ENCODE data around the gene CHEK2. TPM values are rescaled to one million over a fixed set of nuclear protein-coding genes. Genes with fewer than 3 reads are reported as not detected.
A peak's percentile ranks its signal among the peaks of the same experiment; 100 is the strongest.

The CHEK2 gene
- polyA plus RNA-seq (2012; ENCODE audit: low read depth, missing spikeins), result 8.7 TPM

DNA sequence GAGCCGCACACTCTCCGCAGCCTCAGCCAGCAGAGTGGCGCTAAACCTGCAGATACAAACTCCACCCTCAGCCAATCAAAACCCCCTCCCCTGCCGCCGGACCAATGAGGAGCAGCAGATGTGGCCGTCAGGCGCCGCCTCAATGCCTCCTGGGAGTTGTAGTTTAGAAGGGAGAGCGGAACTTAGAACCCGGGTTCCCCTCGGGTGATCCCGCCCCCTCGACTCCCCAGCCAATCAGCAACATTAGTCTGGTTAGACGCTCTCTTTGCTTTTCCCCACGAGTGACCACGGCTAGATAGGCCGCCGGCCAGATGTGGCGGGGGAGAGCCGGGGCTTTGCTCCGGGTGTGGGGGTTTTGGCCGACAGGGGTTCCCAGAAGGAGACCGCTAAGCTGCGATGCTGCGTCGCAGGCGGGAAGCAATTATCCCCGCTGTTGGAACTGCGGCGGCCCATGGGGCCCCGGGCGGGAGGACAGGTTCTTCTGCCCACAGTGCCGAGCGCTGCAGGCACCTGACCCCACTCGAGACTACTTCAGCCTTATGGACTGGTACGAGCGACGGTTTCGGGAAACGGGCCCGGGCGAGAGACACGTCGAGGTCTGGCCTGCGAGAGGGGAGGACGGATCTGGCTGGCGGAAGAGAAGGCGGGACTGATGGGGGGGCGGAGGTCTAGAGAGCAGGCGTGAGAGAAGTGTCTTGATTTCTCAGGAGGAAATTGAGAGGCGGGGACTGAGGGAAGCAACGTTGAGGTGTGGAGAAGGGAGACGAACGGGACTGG is at the start of gene CHEK2, which contains the start of gene HSCB:
Gene CHEK2, minus strand, starts transcription at position 36 of the 777 bp plus-strand sequence. CDS start 7,099 bp downstream, outside the sequence.
Gene HSCB, plus strand, starts transcription at position 255 of the 777 bp plus-strand sequence. Its CDS starts 57 bp downstream, at position 312.
- FAIRE-seq (peak; percentile 97), DNase-seq (ENCODE audit: insufficient read length, low spot score) (peak; percentile 86)
- TF ChIP-seq TAF1 (IDR thresholded peaks at IDR 0.05; ENCODE audit: low read depth, low read length) (peak; percentile 68; the same call in 1 of the 2 replicates), POLR2AphosphoS5 (IDR thresholded peaks at IDR 0.05; ENCODE audit: low read depth, low read length) (peak; percentile 87), PAX5 (IDR thresholded peaks at IDR 0.05; ENCODE audit: insufficient read depth, low read length, severe bottlenecking) (peak; percentile 50), POLR2A (IDR thresholded peaks at IDR 0.05; ENCODE audit: low read depth, low read length) (peak; percentile 87), SPI1 (IDR thresholded peaks at IDR 0.05; ENCODE audit: low read depth, low read length) (peak; percentile 39; the same call in 1 of the 2 replicates), POU2F2 (IDR thresholded peaks at IDR 0.05; ENCODE audit: low read depth, low read length) (0 out of 2 replicates have a peak, but pooled peaks have one; percentile 41)

GRCh38 chr22:28791124-28791523 is 49.5 kb upstream of the CHEK2 start:
- DNase-seq (ENCODE audit: insufficient read length, low spot score), result no peak
- no peak for FAIRE-seq
- TF ChIP-seq PAX5 (IDR thresholded peaks at IDR 0.05; ENCODE audit: insufficient read depth, low read length, severe bottlenecking) (no peak), POU2F2 (IDR thresholded peaks at IDR 0.05; ENCODE audit: low read depth, low read length) (no peak), TAF1 (IDR thresholded peaks at IDR 0.05; ENCODE audit: low read depth, low read length) (no peak), SPI1 (IDR thresholded peaks at IDR 0.05; ENCODE audit: low read depth, low read length) (no peak), POLR2A (IDR thresholded peaks at IDR 0.05; ENCODE audit: low read depth, low read length) (no peak), POLR2AphosphoS5 (IDR thresholded peaks at IDR 0.05; ENCODE audit: low read depth, low read length) (no peak)

GRCh38 chr22:28788601-28789000 is 47.0 kb upstream of the CHEK2 start:
- no peak for FAIRE-seq
- TF ChIP-seq POU2F2 (IDR thresholded peaks at IDR 0.05; ENCODE audit: low read depth, low read length), result no peak
- TF ChIP-seq POLR2A (IDR thresholded peaks at IDR 0.05; ENCODE audit: low read depth, low read length), result no peak
- no peak for DNase-seq (ENCODE audit: insufficient read length, low spot score)

- no peak for TF ChIP-seq PAX5 (IDR thresholded peaks at IDR 0.05; ENCODE audit: insufficient read depth, low read length, severe bottlenecking)
- no peak for TF ChIP-seq SPI1 (IDR thresholded peaks at IDR 0.05; ENCODE audit: low read depth, low read length)
- TF ChIP-seq POLR2AphosphoS5 (IDR thresholded peaks at IDR 0.05; ENCODE audit: low read depth, low read length), result no peak
- TF ChIP-seq POLR2A (IDR thresholded peaks at IDR 0.05; ENCODE audit: low read depth, low read length), result no peak
- TF ChIP-seq TAF1 (IDR thresholded peaks at IDR 0.05; ENCODE audit: low read depth, low read length), result no peak
- TF ChIP-seq POU2F2 (IDR thresholded peaks at IDR 0.05; ENCODE audit: low read depth, low read length), result no peak
- DNase-seq (ENCODE audit: insufficient read length, low spot score), result no peak
- FAIRE-seq, result no peak
These were observed 42.4 kb upstream of the CHEK2 start for GRCh38 chr22:28783786-28784671.

DNA sequence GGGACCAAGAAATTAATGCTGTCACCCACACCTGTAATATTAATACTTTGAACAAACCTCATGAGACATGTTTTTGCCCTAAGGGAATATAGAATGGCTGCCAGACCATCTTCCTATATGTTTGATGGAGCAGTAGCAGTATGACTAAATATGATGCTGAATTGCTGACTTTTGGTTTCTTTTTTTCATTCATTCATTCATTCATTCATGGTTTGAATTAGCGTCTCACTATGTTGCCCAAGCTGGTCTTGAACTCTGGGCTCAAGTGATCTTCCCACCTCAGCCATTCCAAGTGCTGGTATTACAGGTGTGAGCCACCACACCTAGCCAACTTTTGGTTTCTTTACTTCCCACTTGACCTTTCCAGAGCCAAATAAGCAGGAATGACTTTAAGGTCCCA is 38.7 kb upstream of the CHEK2 start:
- no peak for FAIRE-seq
- no peak for TF ChIP-seq POU2F2 (IDR thresholded peaks at IDR 0.05; ENCODE audit: low read depth, low read length)
- no peak for TF ChIP-seq POLR2AphosphoS5 (IDR thresholded peaks at IDR 0.05; ENCODE audit: low read depth, low read length)
- no peak for TF ChIP-seq PAX5 (IDR thresholded peaks at IDR 0.05; ENCODE audit: insufficient read depth, low read length, severe bottlenecking)
- TF ChIP-seq TAF1 (IDR thresholded peaks at IDR 0.05; ENCODE audit: low read depth, low read length), result no peak
- TF ChIP-seq SPI1 (IDR thresholded peaks at IDR 0.05; ENCODE audit: low read depth, low read length), result no peak
- TF ChIP-seq POLR2A (IDR thresholded peaks at IDR 0.05; ENCODE audit: low read depth, low read length), result no peak
- no peak for DNase-seq (ENCODE audit: insufficient read length, low spot score)

- FAIRE-seq, result no peak
- no peak for DNase-seq (ENCODE audit: insufficient read length, low spot score)
- TF ChIP-seq PAX5 (IDR thresholded peaks at IDR 0.05; ENCODE audit: insufficient read depth, low read length, severe bottlenecking), result no peak
- no peak for TF ChIP-seq TAF1 (IDR thresholded peaks at IDR 0.05; ENCODE audit: low read depth, low read length)
- no peak for TF ChIP-seq POLR2AphosphoS5 (IDR thresholded peaks at IDR 0.05; ENCODE audit: low read depth, low read length)
These were observed 38.2 kb upstream of the CHEK2 start for GRCh38 chr22:28779833-28780232.

DNA sequence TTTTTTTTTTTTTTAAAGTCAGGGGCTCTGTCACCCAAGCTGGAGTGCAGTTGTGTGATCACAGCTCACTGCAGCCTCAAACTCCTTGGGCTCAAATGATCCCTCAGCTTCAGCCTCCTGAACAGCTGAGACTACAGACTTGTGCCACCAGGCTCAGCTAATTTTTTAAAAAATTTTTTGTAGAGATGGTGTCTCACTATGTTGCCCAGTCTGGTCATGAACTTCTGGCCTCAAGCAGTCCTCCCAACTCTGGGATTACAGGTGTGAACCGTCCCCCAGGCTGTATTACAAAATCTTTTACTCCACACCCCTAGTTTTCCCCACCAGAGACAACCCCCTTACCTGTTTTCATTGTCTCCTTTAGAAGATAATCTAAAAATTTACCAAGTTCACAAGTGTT is 32.8 kb upstream of the CHEK2 start:
- TF ChIP-seq TAF1 (IDR thresholded peaks at IDR 0.05; ENCODE audit: low read depth, low read length) (no peak), POLR2A (IDR thresholded peaks at IDR 0.05; ENCODE audit: low read depth, low read length) (no peak), PAX5 (IDR thresholded peaks at IDR 0.05; ENCODE audit: insufficient read depth, low read length, severe bottlenecking) (no peak), POU2F2 (IDR thresholded peaks at IDR 0.05; ENCODE audit: low read depth, low read length) (no peak), POLR2AphosphoS5 (IDR thresholded peaks at IDR 0.05; ENCODE audit: low read depth, low read length) (no peak), SPI1 (IDR thresholded peaks at IDR 0.05; ENCODE audit: low read depth, low read length) (no peak)
- FAIRE-seq (no peak), DNase-seq (ENCODE audit: insufficient read length, low spot score) (no peak)

- FAIRE-seq (peak; percentile 78), DNase-seq (ENCODE audit: insufficient read length, low spot score) (peak; percentile 23)
- TF ChIP-seq POU2F2 (IDR thresholded peaks at IDR 0.05; ENCODE audit: low read depth, low read length), result no peak
These were observed 31.8 kb upstream of the CHEK2 start for GRCh38 chr22:28773461-28773867.

GRCh38 chr22:28772633-28773460 is 31.2 kb upstream of the CHEK2 start, which contains the start of gene CCDC117:
Gene CCDC117 (plus strand): TSS chr22:28772695. CDS start chr22:28772850, 155 bp downstream.
- DNase-seq (ENCODE audit: insufficient read length, low spot score), result peak; percentile 95
- peak; percentile 66 for TF ChIP-seq POLR2AphosphoS5 (IDR thresholded peaks at IDR 0.05; ENCODE audit: low read depth, low read length)
- peak; percentile 76 for TF ChIP-seq POLR2A (IDR thresholded peaks at IDR 0.05; ENCODE audit: low read depth, low read length)
- no peak for TF ChIP-seq SPI1 (IDR thresholded peaks at IDR 0.05; ENCODE audit: low read depth, low read length)
- peak; percentile 36; the same call in 1 of the 2 replicates for TF ChIP-seq POU2F2 (IDR thresholded peaks at IDR 0.05; ENCODE audit: low read depth, low read length)
- peak; percentile 95 for FAIRE-seq

All from GM12891 (cell line).